WI38 (cell line): Measurements from ENCODE around the gene RLBP1.

Source experiments
- H3K4me3 ChIP-seq: 2 replicates; pipeline ENCODE4 v1.5.1; 2011; ENCODE audit warnings: low read depth, mild to moderate bottlenecking, control low read depth, low read length
- TF ChIP-seq, protein P1 (sequence below): IDR thresholded peaks from 2 replicates; pipeline ENCODE4 v1.5.1; 2012; ENCODE audit warnings: low read depth, mild to moderate bottlenecking, control low read depth, low read length

The RLBP1 gene

DNA sequence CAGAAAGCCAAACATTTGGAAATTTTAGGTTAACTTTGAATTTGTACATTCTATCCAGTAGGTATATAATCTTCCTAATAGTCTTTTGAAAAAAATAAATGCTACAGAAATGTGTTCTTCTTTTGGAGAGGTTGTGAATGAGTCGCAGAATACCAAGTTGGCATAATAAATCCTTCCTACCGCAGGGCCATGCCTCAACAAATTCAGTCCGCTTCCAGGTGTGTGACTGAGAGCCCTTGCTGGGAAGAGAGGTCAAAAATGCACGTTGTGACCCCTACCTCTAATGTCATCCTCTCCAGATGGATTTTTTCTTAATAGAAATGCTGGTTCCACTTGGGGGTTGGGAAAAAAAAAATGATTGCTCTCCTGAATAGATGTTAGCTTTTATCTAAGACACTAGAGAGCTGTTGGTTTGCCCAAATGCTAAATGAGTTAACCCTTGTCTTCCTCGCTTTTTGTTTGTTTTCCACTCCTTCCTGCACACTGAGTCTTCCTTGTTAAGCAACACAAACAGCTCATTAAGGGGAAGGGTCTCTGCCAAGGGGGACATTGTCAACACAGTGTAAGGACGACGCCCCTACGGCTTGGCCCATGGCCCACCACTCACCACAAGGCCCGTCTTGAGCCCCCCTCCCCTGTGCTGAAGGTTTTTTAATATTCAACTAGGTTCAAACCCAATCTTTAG, 33.9 kb downstream of the RLBP1 start:
- TF ChIP-seq, protein P1, sequence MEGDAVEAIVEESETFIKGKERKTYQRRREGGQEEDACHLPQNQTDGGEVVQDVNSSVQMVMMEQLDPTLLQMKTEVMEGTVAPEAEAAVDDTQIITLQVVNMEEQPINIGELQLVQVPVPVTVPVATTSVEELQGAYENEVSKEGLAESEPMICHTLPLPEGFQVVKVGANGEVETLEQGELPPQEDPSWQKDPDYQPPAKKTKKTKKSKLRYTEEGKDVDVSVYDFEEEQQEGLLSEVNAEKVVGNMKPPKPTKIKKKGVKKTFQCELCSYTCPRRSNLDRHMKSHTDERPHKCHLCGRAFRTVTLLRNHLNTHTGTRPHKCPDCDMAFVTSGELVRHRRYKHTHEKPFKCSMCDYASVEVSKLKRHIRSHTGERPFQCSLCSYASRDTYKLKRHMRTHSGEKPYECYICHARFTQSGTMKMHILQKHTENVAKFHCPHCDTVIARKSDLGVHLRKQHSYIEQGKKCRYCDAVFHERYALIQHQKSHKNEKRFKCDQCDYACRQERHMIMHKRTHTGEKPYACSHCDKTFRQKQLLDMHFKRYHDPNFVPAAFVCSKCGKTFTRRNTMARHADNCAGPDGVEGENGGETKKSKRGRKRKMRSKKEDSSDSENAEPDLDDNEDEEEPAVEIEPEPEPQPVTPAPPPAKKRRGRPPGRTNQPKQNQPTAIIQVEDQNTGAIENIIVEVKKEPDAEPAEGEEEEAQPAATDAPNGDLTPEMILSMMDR = no peak
- no peak overlapping the region for H3K4me3 ChIP-seq

- TF ChIP-seq, protein P1 = no peak
Observed at GRCh38 chr15:89186803-89187202, 34.6 kb downstream of the RLBP1 start.

DNA sequence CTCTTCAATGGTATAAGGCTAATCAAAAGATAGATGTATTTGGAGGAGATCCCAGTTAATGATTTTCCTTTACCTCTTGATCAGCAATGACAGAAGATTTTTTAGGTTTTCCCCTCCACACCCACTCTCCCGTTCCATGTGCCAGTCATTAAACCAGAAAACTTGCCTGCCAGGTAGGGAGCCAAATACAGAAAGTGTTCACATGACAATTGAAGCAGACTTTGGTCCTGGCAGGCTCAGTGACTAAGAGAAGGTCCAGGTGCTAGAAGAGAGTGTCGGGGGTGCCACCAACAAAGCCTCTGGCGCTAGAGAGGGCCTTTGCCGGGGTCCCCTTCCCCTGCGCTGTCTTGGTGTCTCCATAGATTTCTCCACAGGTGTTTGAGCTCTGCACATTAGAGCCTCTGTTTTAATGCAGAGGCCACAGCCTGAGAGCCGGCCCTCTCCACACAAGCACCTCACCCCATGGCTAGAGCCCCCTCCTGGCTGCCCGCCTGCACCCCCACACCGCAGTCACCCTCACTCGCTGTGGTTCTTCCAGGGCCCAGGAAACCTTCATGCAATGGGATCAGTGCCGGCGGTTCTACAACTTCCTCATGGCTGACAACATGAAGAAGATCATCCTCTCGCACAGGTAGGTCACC, 36.4 kb downstream of the RLBP1 start:
- no peak overlapping the region for H3K4me3 ChIP-seq
- TF ChIP-seq, protein P1 = no peak

More at GRCh38 chr15:89186803-89187202, 34.6 kb downstream of the RLBP1 start:
- H3K4me3 ChIP-seq = no peak overlapping the region

GRCh38 chr15:89184357-89184756, 37.0 kb downstream of the RLBP1 start:
- TF ChIP-seq, protein P1 = no peak
- H3K4me3 ChIP-seq = no peak overlapping the region

DNA sequence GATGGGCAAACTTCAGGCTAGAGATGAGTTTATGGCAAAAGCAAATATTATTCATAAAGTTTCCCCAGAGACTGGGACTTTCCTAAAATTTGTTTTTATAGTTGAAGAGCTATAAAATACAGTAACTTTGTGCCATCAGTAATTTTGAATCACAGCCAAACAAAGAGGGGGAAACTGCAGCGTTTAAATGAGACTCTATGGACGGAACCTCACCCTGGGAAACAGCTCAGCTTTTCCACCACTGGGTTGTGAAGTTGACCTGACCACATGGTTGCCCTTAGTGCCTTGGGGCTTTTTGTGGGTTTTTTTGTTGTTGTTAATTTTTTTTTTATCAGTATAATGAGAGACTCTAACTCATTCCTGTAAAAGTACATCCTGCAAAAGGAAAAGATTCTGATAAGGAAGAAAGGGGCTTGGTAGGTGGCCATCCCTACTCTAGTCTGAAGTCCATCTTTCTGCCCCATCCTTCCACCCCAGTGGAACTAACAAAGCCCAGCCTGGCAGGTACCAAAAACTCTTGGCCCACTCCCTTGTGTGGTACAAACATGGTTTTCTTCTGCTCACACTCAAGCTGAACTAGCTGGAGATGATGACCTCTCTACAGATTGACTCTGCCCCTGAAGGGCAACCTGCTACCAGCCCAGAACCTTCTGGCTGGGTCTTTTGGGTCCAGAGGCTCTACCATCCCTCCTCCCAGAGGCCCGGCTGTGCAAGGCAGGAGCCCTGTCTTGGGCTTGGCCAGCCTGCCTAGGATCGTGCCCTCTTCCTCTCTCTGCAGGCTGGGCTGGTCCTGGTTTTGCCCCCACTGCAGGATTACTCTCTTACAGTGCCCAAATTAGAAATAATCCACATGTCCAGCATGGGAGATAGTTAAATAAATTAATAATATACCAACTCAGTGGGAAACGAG, 41.2 kb downstream of the RLBP1 start:
- no peak overlapping the region for H3K4me3 ChIP-seq
- TF ChIP-seq, protein P1 = no peak

GRCh38 chr15:89178307-89178977, 42.9 kb downstream of the RLBP1 start:
- no peak overlapping the region for H3K4me3 ChIP-seq
- TF ChIP-seq, protein P1 = no peak
